Tibial nerve (tissue), 3 donors: Measurements from ENCODE around the gene COL6A3.

ENCODE experiments used
- POLR2A ChIP-seq, 2 donors: fragments of 450-650 bp; IDR thresholded peaks; one replicate each; pipeline ENCODE4 v1.6.1; 2017; ENCODE audit warnings: antibody characterized with exemption in 2 of 2, mild to moderate bottlenecking in 2 of 2, moderate library complexity in 2 of 2
- TF ChIP-seq, protein P1 (sequence below), 5 experiments: fragments of 200-600 bp in 3 of 5; fragments of 450-650 bp in 2 of 5; sonication (generic) in 3 of 5; IDR thresholded peaks; one replicate each; pipeline ENCODE4 v1.5.1; 2016 to 2019; ENCODE audit warnings: antibody characterized with exemption in 5 of 5, mild to moderate bottlenecking in 3 of 5, moderate library complexity in 2 of 5

DNA sequence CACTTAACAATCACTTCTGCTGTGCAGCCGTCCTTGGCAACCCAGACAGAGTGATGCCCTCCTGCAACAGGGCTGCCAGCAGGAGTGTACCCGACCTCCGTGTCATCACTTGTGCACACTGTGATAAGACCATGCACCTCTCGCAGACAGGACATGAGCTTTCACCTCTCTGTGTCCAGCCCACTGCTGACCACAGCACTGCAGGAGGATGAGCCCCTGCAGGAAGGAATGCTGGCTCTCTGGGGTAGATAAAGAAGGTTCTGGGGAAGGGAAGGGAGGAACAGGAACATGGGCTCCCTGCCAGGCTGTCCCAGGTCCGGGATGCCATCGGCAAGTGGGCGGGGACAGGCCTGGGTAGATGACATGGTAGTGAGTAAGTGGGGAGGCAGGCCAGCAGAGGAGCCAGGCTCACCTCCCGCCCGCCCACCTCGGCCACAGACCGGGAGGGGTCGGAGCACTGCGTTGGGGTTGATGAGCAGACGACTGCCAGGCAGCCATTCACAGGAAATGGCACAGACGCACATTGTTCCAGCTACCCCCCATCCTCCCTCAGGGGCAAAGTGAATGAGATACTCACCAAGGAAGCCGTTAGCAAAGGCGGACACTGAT lies 18.6 kb upstream of the COL6A3 start:
- no peak for TF ChIP-seq POLR2A (IDR thresholded peaks at IDR 0.05)
- TF ChIP-seq, protein P1, sequence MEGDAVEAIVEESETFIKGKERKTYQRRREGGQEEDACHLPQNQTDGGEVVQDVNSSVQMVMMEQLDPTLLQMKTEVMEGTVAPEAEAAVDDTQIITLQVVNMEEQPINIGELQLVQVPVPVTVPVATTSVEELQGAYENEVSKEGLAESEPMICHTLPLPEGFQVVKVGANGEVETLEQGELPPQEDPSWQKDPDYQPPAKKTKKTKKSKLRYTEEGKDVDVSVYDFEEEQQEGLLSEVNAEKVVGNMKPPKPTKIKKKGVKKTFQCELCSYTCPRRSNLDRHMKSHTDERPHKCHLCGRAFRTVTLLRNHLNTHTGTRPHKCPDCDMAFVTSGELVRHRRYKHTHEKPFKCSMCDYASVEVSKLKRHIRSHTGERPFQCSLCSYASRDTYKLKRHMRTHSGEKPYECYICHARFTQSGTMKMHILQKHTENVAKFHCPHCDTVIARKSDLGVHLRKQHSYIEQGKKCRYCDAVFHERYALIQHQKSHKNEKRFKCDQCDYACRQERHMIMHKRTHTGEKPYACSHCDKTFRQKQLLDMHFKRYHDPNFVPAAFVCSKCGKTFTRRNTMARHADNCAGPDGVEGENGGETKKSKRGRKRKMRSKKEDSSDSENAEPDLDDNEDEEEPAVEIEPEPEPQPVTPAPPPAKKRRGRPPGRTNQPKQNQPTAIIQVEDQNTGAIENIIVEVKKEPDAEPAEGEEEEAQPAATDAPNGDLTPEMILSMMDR (IDR thresholded peaks at IDR 0.05) = no peak
